Gastroesophageal sphincter (tissue), 4 donors: Measurements from ENCODE around the gene NXPE3. TPM values are rescaled to one million over a fixed set of nuclear protein-coding genes. Genes with fewer than 3 reads are reported as not detected.
"Not testable (repeated sequence)": the region's sequence is repeated elsewhere in the genome, so short reads cannot be mapped to it uniquely, and the experiment has no call there.

Experiments used
- ATAC-seq: fragments of 150-250 bp; one replicate; pipeline ENCODE4 v1.9.1; 2016; ENCODE audit warnings: mild to moderate bottlenecking, moderate library complexity
- H3K27ac ChIP-seq, 4 donors: fragments of 200-600 bp; sonication (generic) in 3 of 4; 1 replicate in 3 of 4; 2 replicates in 1 of 4; pipeline ENCODE4 v1.5.1; 2016 to 2019
- H3K27me3 ChIP-seq: fragments of 200-600 bp; sonication (generic); one replicate; pipeline ENCODE4 v1.5.1; 2019
- H3K36me3 ChIP-seq, 2 donors: fragments of 200-600 bp; sonication (generic); one replicate each; pipeline ENCODE4 v1.5.1; 2019; ENCODE audit warnings: control low read depth in 1 of 2
- H3K4me1 ChIP-seq, 3 donors: fragments of 200-600 bp; sonication (generic); 1 replicate in 2 of 3; 2 replicates in 1 of 3; pipeline ENCODE4 v1.5.1; 2016 to 2019; ENCODE audit warnings: control low read depth in 2 of 3
- H3K4me3 ChIP-seq, 2 donors: fragments of 200-600 bp; sonication (generic); one replicate each; pipeline ENCODE4 v1.5.1; 2019; ENCODE audit warnings: mild to moderate bottlenecking in 1 of 2, moderate library complexity in 1 of 2
- H3K9me3 ChIP-seq, 3 donors: fragments of 200-600 bp; sonication (generic); one replicate each; pipeline ENCODE4 v1.5.1; 2017 to 2019; ENCODE audit warnings: control low read depth in 2 of 3
- CTCF ChIP-seq, 4 experiments: fragments of 200-600 bp in 2 of 4; fragments of 450-650 bp in 2 of 4; sonication (generic) in 1 of 4; IDR thresholded peaks; one replicate each; pipeline ENCODE4 v1.5.1; 2017 to 2019; ENCODE audit warnings: antibody characterized with exemption in 4 of 4, mild to moderate bottlenecking in 2 of 4, moderate library complexity in 2 of 4
- EP300 ChIP-seq: sonication (generic); formaldehyde crosslinking; IDR thresholded peaks from one replicate; pipeline ENCODE4 v1.6.1; 2017; ENCODE audit warnings: antibody characterized with exemption, mild to moderate bottlenecking
- POLR2A ChIP-seq, 2 donors: fragments of 450-650 bp; IDR thresholded peaks; one replicate each; pipeline ENCODE4 v1.6.1; 2017; ENCODE audit warnings: antibody characterized with exemption in 2 of 2, mild to moderate bottlenecking in 2 of 2, moderate library complexity in 1 of 2
- POLR2AphosphoS5 ChIP-seq: sonication (generic); formaldehyde crosslinking; IDR thresholded peaks from one replicate; pipeline ENCODE4 v1.6.1; 2017; ENCODE audit warnings: antibody characterized with exemption
- WGBS, 2 donors: methylation state at CpG; one replicate each; pipeline ENCODE4 v1.1.5; 2018; ENCODE audit warnings: low coverage in 1 of 2; 5-methylcytosine and 5-hydroxymethylcytosine counted together
- total RNA-seq, 4 donors: library from RNA; depleted of rRNA; stranded (reverse); fragments of >200 nt; gene quantifications; one replicate each; pipeline ENCODE4 v1.1.0, GENCODE V29; 2016

Gene NXPE3
- total RNA-seq, 4 donors from 2014 or later = 12.5 to 32.8 (median 18.9) TPM

DNA sequence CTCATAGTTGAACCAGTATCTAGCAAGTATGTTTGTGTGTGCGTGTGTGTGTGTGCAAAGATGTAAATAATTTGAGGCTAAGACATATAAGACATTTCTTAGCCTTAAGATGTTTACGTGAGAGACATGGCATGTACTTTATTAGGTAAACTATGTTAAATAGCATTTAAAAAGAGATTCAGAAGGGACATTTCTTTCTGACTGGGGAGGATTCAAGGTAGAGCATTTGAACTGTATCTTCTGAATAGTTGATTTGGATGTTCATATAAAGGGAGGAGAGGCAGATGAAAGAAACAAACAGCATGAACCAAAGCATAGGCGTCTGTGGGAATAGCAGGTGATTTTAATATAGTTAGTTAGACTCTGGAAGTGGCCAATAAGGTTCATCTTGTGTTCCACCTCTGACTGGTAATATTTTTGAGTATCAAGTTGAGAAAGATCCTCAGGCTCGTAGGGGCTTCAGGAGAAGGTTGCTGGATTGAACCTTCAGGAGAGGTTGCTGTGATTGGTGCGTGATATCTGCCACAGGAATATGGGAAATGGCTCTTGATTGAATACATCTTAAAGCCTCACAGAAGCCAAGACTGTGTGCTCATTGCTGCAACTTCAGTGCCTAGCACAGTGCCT lies 82.9 kb downstream of the NXPE3 start:
- peaks cover 20 to 56% of the 10 kb centered on the region in 2 donors for H3K36me3 ChIP-seq
- WGBS, 2 donors = 72 to 73% methylated on average over 5 of the region's 5 CpGs
- peaks cover 3 to 43% (median 7%) of the 10 kb centered on the region in 3 donors for H3K4me1 ChIP-seq
- no peaks in the 10 kb centered on the region for H3K27me3 ChIP-seq
- ATAC-seq = no peak
- no peak overlapping the region for H3K4me3 ChIP-seq
- TF ChIP-seq POLR2AphosphoS5 (no peak), CTCF (IDR thresholded peaks at IDR 0.05) (no peak), POLR2A (IDR thresholded peaks at IDR 0.05) (no peak), EP300 (no peak)
- no peaks in the 10 kb centered on the region for H3K9me3 ChIP-seq
- H3K27ac ChIP-seq = peak overlapping the region in 1 of 4 donors; percentile 17

GRCh38 chr3:101862416-101863165 lies 83.6 kb downstream of the NXPE3 start:
- Histone ChIP-seq H3K27me3 (no peaks in the 10 kb centered on the region), H3K27ac (no peak overlapping the region), H3K9me3 (no peaks in the 10 kb centered on the region), H3K36me3 (peaks cover 14 to 49% of the 10 kb centered on the region in 2 donors), H3K4me1 (peaks cover 3 to 42% (median 3%) of the 10 kb centered on the region in 3 donors), H3K4me3 (no peak overlapping the region)
- WGBS, 2 donors = 63 to 91% methylated on average over 1 to 3 of the region's 3 CpGs
- ATAC-seq = peak; percentile 1
- TF ChIP-seq POLR2AphosphoS5 (peak; percentile 32), EP300 (no peak)

DNA sequence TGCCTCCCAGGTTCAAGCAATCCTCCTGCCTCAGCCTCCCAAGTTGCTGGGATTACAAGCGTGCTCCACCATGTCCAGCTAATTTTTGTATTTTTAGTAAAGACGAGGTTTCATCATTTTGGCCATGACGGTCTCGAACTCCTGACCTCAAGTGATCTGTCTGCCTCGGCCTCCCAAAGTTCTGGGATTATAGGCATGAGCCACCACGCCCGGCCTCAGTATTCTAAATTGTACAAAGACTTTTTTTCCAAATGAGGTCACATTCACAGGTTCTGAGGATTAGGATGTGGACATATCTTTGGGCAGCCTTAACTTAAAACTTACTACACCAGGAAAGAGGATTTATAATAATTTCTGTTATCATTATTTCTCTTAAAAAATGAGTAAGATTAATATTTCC lies 85.9 kb downstream of the NXPE3 start:
- not testable (repeated sequence) for H3K27ac ChIP-seq, H3K27me3 ChIP-seq, H3K9me3 ChIP-seq, ATAC-seq, H3K4me3 ChIP-seq
- Histone ChIP-seq H3K36me3 (peaks cover 3 to 26% of the 10 kb centered on the region in 2 donors), H3K4me1 (peaks cover 0 to 32% (median 0%) of the 10 kb centered on the region in 3 donors)
- peak; percentile 49 for TF ChIP-seq POLR2AphosphoS5
- 82 to 92% methylated on average over 3 to 7 of the region's 7 CpGs for WGBS, 2 donors

GRCh38 chr3:101865751-101866509 lies 86.9 kb downstream of the NXPE3 start:
- Histone ChIP-seq H3K27me3 (no peaks in the 10 kb centered on the region), H3K4me3 (no peak overlapping the region), H3K9me3 (no peaks in the 10 kb centered on the region), H3K4me1 (peaks cover 0 to 22% (median 0%) of the 10 kb centered on the region in 3 donors), H3K36me3 (peaks cover 0 to 16% of the 10 kb centered on the region in 2 donors), H3K27ac (no peak overlapping the region)
- whole genome bisulfite sequencing, 2 donors = 33 to 75% methylated on average over 3 to 5 of the region's 5 CpGs
- no peak for TF ChIP-seq EP300
- peak; percentile 2 for TF ChIP-seq POLR2AphosphoS5
- no peak for ATAC-seq

DNA sequence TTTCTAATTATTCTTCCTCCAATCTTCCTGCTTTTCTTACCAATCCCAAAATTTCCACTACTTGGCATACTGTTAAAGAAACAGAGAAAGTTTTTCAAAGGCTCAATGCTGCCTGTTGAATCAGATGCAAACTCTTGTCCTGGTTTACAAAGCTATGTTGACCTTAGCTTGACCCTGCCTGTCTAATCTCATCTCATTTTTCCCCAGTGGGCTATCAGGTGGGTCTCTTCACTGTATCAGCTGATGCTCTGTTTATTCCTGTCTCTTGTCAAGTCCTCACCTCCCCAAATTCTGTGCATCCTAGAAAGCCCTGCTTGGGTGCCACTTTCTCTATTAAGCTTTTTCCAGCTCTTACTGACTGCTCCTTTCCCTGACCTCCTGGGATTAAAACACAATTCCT lies 88.5 kb downstream of the NXPE3 start:
- TF ChIP-seq POLR2A (IDR thresholded peaks at IDR 0.05) = no peak
- TF ChIP-seq EP300 = no peak
- no peak for TF ChIP-seq CTCF (IDR thresholded peaks at IDR 0.05)
- no peak for TF ChIP-seq POLR2AphosphoS5
- H3K9me3 ChIP-seq = no peaks in the 10 kb centered on the region
- H3K4me3 ChIP-seq = no peak overlapping the region
- no peaks in the 10 kb centered on the region for H3K36me3 ChIP-seq
- no peaks in the 10 kb centered on the region for H3K27me3 ChIP-seq
- ATAC-seq = no peak
- H3K27ac ChIP-seq = peak overlapping the region in 1 of 4 donors; percentile 0
- peaks cover 0 to 17% (median 0%) of the 10 kb centered on the region in 3 donors for H3K4me1 ChIP-seq

- Histone ChIP-seq H3K9me3 (no peaks in the 10 kb centered on the region), H3K27ac (peak overlapping the region in 1 of 4 donors; percentile 0), H3K4me1 (peaks cover 0 to 17% (median 0%) of the 10 kb centered on the region in 3 donors), H3K36me3 (no peaks in the 10 kb centered on the region), H3K27me3 (no peaks in the 10 kb centered on the region), H3K4me3 (no peak overlapping the region)
- no peak for TF ChIP-seq EP300
- no peak for TF ChIP-seq POLR2A (IDR thresholded peaks at IDR 0.05)
- no peak for TF ChIP-seq POLR2AphosphoS5
- no peak for TF ChIP-seq CTCF (IDR thresholded peaks at IDR 0.05)
- no peak for ATAC-seq
- WGBS, 2 donors = 69 to 83% methylated on average over 1 to 2 of the region's 2 CpGs
Observed at GRCh38 chr3:101867996-101868395, 89.0 kb downstream of the NXPE3 start.
